K562 (cell line): ENCODE measurements around the gene ZBTB20. TPM values are rescaled to one million over a fixed set of nuclear protein-coding genes. Genes with fewer than 3 reads are reported as not detected.

Experiments
- ATAC-seq: fragments of 200-7000 bp; cut with Tn5 transposase; 3 replicates; pipeline ENCODE4 v1.9.1; 2020; ENCODE audit warnings: moderate library complexity
- BruUV-seq: library from RNA; stranded (reverse); fragments of 400-500 nt; replicated peaks from 2 replicates; lab custom pipeline; 2021; lab: Mats Ljungman, UMichigan
- CTCF ChIA-PET: fragments of 300-600 bp; formaldehyde crosslinking; extraction: SDS; loops from one replicate; lab custom pipeline; 2021; ENCODE audit warnings: low intra/inter-chr PET ratio; lab: Yijun Ruan, JAX
- POLR2A ChIA-PET: fragments of 300-600, 350-650 bp; sonication (Branson Sonifier 250); formaldehyde crosslinking; extraction: SDS; loops from one replicate; lab custom pipeline; 2021; ENCODE audit warnings: antibody characterized with exemption, inconsistent platforms; lab: Yijun Ruan, JAX
- DNase-seq, 4 experiments: peaks; one replicate each; pipeline versions ENCODE4 v3.0.0 to v3.0.0-alpha.2; 2011 to 2018; ENCODE audit warnings: low spot score in 3 of 4, mixed read lengths in 3 of 4; ENCODE audit errors: extremely low read depth in 1 of 4
- FAIRE-seq: peaks from 2 replicates; lab custom pipeline; 2011; peaks lifted over from hg19 to GRCh38; lab: Jason Lieb, UNC
- H2AFZ ChIP-seq: 2 replicates; pipeline ENCODE4 v1.6.0; 2011; ENCODE audit warnings: low read depth, low read length, control low read depth, inconsistent platforms
- H3K27ac ChIP-seq: fragments of 200-600 bp; 3 replicates; pipeline ENCODE4 v1.8.0; 2011; ENCODE audit warnings: low read depth, mild to moderate bottlenecking, control low read depth, inconsistent platforms, low read length, moderate library complexity, mixed read lengths; ENCODE audit errors: extremely low read depth
- H3K27me3 ChIP-seq, 2 experiments: fragments of 300-600 bp in 1 of 2; 2 replicates in 1 of 2; 3 replicates in 1 of 2; pipeline versions ENCODE4 v1.6.0 to v1.8.0; 2011; ENCODE audit warnings: inconsistent platforms in 2 of 2, low read length in 2 of 2, mild to moderate bottlenecking in 1 of 2, mixed read lengths in 1 of 2, moderate library complexity in 1 of 2; ENCODE audit not compliant: control insufficient read depth in 2 of 2, insufficient read depth in 2 of 2
- H3K36me3 ChIP-seq: fragments of 300-600 bp; 3 replicates; pipeline ENCODE4 v1.8.0; 2011; ENCODE audit warnings: mild to moderate bottlenecking, low read length, inconsistent platforms; ENCODE audit not compliant: control insufficient read depth, insufficient read depth
- H3K4me1 ChIP-seq, 2 experiments: fragments of 200-600 bp in 1 of 2; replicated peaks in 1 of 2; 2 replicates in 1 of 2; 3 replicates in 1 of 2; pipeline versions ENCODE4 v1.5.1 to v1.8.0; 2011; ENCODE audit warnings: inconsistent platforms in 2 of 2, low read length in 2 of 2, mild to moderate bottlenecking in 1 of 2, mixed read lengths in 1 of 2, moderate library complexity in 1 of 2; ENCODE audit not compliant: control insufficient read depth in 2 of 2, insufficient read depth in 2 of 2
- H3K4me2 ChIP-seq: 2 replicates; pipeline ENCODE4 v1.6.1; 2011; ENCODE audit warnings: low read length, control low read depth, inconsistent platforms, mixed read lengths; ENCODE audit not compliant: insufficient read depth
- H3K4me3 ChIP-seq: fragments of 200-600 bp; sonication (generic), shearing (Covaris generic); 2 replicates; pipeline ENCODE4 v1.5.1; 2016; ENCODE audit warnings: control low read depth, inconsistent platforms
- H3K79me2 ChIP-seq: fragments of 200-600 bp; 3 replicates; pipeline ENCODE4 v1.8.0; 2011; ENCODE audit warnings: low read length, inconsistent platforms; ENCODE audit not compliant: control insufficient read depth, insufficient read depth
- H3K9ac ChIP-seq, 2 experiments: 2 replicates each; pipeline versions ENCODE4 v1.6.0 to v1.6.1; 2011; ENCODE audit warnings: low read depth in 2 of 2, low read length in 2 of 2, control low read depth in 1 of 2, inconsistent platforms in 1 of 2, mild to moderate bottlenecking in 1 of 2, mixed read lengths in 1 of 2; ENCODE audit not compliant: insufficient read depth in 1 of 2
- H3K9me1 ChIP-seq: one replicate; pipeline ENCODE4 v1.6.0; 2011; ENCODE audit warnings: inconsistent platforms, mild to moderate bottlenecking, low read length, moderate library complexity; ENCODE audit not compliant: control insufficient read depth, insufficient read depth
- H3K9me3 ChIP-seq: replicated peaks from 2 replicates; pipeline ENCODE4 v1.5.1; 2011; ENCODE audit warnings: low read depth, low read length, inconsistent platforms; ENCODE audit not compliant: control insufficient read depth, insufficient read depth
- H4K20me1 ChIP-seq: replicated peaks from 2 replicates; pipeline ENCODE4 v1.6.1; 2011; ENCODE audit warnings: low read length, inconsistent platforms, mixed read lengths; ENCODE audit not compliant: control insufficient read depth, insufficient read depth
- CBX1 ChIP-seq: sonication (generic); IDR thresholded peaks from 2 replicates; pipeline ENCODE4 v1.6.1; 2016; ENCODE audit warnings: antibody characterized with exemption, low read depth, mild to moderate bottlenecking
- CREB1 ChIP-seq, 2 experiments: sonication (generic) in 1 of 2; formaldehyde crosslinking in 1 of 2; IDR thresholded peaks; 2 replicates each; pipeline versions ENCODE4 v1.6.1 to v1.8.0; 2012 to 2022; ENCODE audit warnings: inconsistent platforms in 1 of 2, mild to moderate bottlenecking in 1 of 2, missing genetic modification reagents in 1 of 2, moderate library complexity in 1 of 2
- FOXJ2 ChIP-seq: fragments of 200-800 bp; sonication (Bioruptor generic); IDR thresholded peaks from 2 replicates; pipeline ENCODE4 v1.6.1; 2016; ENCODE audit warnings: missing genetic modification characterization, missing compliant biosample characterization
- HDAC1 ChIP-seq, 2 experiments: fragments of 450-650 bp; IDR thresholded peaks; 2 replicates each; pipeline ENCODE4 v1.6.1; 2016 to 2017; ENCODE audit warnings: inconsistent platforms in 1 of 2, mild to moderate bottlenecking in 1 of 2, moderate library complexity in 1 of 2
- PHF20 ChIP-seq: fragments of 450-650 bp; IDR thresholded peaks from 2 replicates; pipeline ENCODE4 v1.6.1; 2018; ENCODE audit not compliant: partially characterized antibody
- RFX7 ChIP-seq: fragments of 250-450 bp; sonication (Bioruptor Pico); IDR thresholded peaks from 2 replicates; pipeline ENCODE4 v1.5.1; 2021; ENCODE audit warnings: mild to moderate bottlenecking
- SMARCA4 ChIP-seq: fragments of 450-650 bp; IDR thresholded peaks from 2 replicates; pipeline ENCODE4 v1.6.1; 2016
- SREBF2 ChIP-seq: sonication (generic); formaldehyde crosslinking; IDR thresholded peaks from 2 replicates; pipeline ENCODE4 v1.4.0; 2020; ENCODE audit warnings: mild to moderate bottlenecking, missing genetic modification reagents
- TGIF2 ChIP-seq: sonication (generic); formaldehyde crosslinking; IDR thresholded peaks from 2 replicates; pipeline ENCODE4 v1.8.1; 2022; ENCODE audit warnings: mild to moderate bottlenecking, missing genetic modification reagents, moderate library complexity
- TRIM24 ChIP-seq, 2 experiments: fragments of 450-650 bp; IDR thresholded peaks; 2 replicates each; pipeline ENCODE4 v1.6.1; 2016
- ZKSCAN1 ChIP-seq: fragments of 150-350 bp; IDR thresholded peaks from 2 replicates; pipeline ENCODE4 v1.6.1; 2016; ENCODE audit warnings: low read depth, low read length
- ZNF174 ChIP-seq: fragments of 250-450 bp; sonication (Bioruptor Pico); IDR thresholded peaks from 2 replicates; pipeline ENCODE4 v1.4.0; 2020; ENCODE audit warnings: mild to moderate bottlenecking
- ZNF551 ChIP-seq: fragments of 250-450 bp; sonication (Bioruptor Pico); IDR thresholded peaks from 2 replicates; pipeline ENCODE4 v1.5.0; 2021; ENCODE audit warnings: mild to moderate bottlenecking, moderate library complexity
- ZNF695 ChIP-seq: fragments of 450-650 bp; formaldehyde crosslinking; IDR thresholded peaks from 2 replicates; pipeline ENCODE4 v1.4.0; 2020; ENCODE audit warnings: mild to moderate bottlenecking, moderate library complexity
- WGBS: fragments of 100-300 bp; shearing (Covaris generic); methylation state at CpG from one replicate; pipeline ENCODE4 v1.1.6; 2016; ENCODE audit warnings: low coverage, mixed read lengths; ENCODE audit not compliant: insufficient coverage; ENCODE audit errors: missing lambda C conversion rate; 5-methylcytosine and 5-hydroxymethylcytosine counted together
- in situ Hi-C: fragments of 300-500 bp; cut with MboI; formaldehyde crosslinking; loops from 4 replicates; pipeline ENCODE4 v1.15.0; 2018; ENCODE audit warnings: inconsistent platforms, mixed read lengths
- intact Hi-C: fragments of 100-400 bp; cut with micrococcal nuclease; formaldehyde crosslinking; loops from 2 replicates; pipeline ENCODE4 v1.14.2; 2022
- polyA plus RNA-seq, 8 experiments: library from polyadenylated mRNA; depleted of rRNA in 4 of 8; stranded (reverse) in 5 of 8; unstranded in 3 of 8; fragments of >200 nt; fragmentation: Nextera tagmentation in 2 of 8; fragmentation: Illumina TruSeq in 1 of 8; extraction: Ambion mirVana in 2 of 8; extraction: Trizol in 1 of 8; gene quantifications; 2 replicates each; pipeline versions ENCODE4 v1.2.1 to v1.2.3, GENCODE V29; 2011 to 2014; ENCODE audit warnings: inconsistent platforms in 1 of 8, missing spikeins in 1 of 8
- total RNA-seq, 7 experiments: library from RNA; depleted of rRNA in 6 of 7; stranded (reverse); fragments of >200 nt in 6 of 7; fragmentation: Illumina TruSeq in 2 of 7; extraction: Trizol in 2 of 7; gene quantifications; 2 replicates each; pipeline versions ENCODE4 v1.2.1 to v1.2.3, GENCODE V29; 2011 to 2021; ENCODE audit warnings: low replicate concordance in 1 of 7
- TF ChIP-seq, protein P1 (sequence below): fragments of 250-450 bp; sonication (Bioruptor Pico); IDR thresholded peaks from 2 replicates; pipeline ENCODE4 v1.8.0; 2021; ENCODE audit warnings: moderate library complexity, mild to moderate bottlenecking, inconsistent platforms
- TF ChIP-seq, protein P2 (sequence below): fragments of 250-450 bp; sonication (Bioruptor Pico); IDR thresholded peaks from 2 replicates; pipeline ENCODE4 v1.8.0; 2021; ENCODE audit warnings: borderline replicate concordance, mild to moderate bottlenecking, moderate library complexity; ENCODE audit not compliant: poor library complexity, severe bottlenecking
- TF ChIP-seq, protein P3 (sequence below): fragments of 150-350 bp; conservative IDR thresholded peaks from 2 replicates; pipeline ENCODE4 v1.6.1; 2014; ENCODE audit warnings: low read length
- TF ChIP-seq, protein P4 (sequence below): fragments of 250-450 bp; sonication (Bioruptor Pico); IDR thresholded peaks from 2 replicates; pipeline ENCODE4 v1.5.0; 2020; ENCODE audit warnings: mild to moderate bottlenecking, borderline replicate concordance
- TF ChIP-seq, protein P5 (sequence below): sonication (generic); formaldehyde crosslinking; IDR thresholded peaks from 2 replicates; pipeline ENCODE4 v1.8.1; 2023; ENCODE audit warnings: mild to moderate bottlenecking, missing genetic modification reagents, moderate library complexity

The ZBTB20 gene
- total and polyA plus RNA-seq, 9 of the 15 experiments (the other 6 are each of a cell fraction or from before 2014, with no cell fraction given) = 0.17 to 1.7 (median 0.45) TPM

DNA sequence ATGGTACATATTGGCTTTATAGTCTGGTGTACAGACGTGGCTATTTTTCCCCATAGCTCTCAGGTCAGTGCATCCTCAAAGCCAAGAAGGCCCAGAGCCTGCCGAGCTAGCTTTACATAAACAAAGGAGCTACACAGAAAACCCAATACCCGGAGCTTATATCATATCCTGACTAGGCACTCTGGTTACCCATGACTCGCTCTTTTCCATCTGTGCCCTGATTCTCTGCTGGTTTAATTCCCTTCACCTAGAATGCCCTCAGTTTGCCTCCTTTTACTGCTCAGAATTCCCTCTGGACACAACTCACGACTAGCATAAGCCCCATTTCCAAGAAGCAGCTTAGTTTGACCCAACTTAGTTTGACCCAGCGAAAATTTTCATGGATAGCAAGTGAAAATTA lies 742.5 kb downstream of the ZBTB20 start:
- ChIA-PET CTCF (no interaction called here), POLR2A (no interaction called here)
- Histone ChIP-seq H3K4me3 (no peak overlapping the region), H3K4me2 (no peak overlapping the region), H3K4me1 (no peaks in the 10 kb centered on the region), H4K20me1 (no peaks in the 10 kb centered on the region), H3K9me3 (no peaks in the 10 kb centered on the region), H3K9ac (no peak overlapping the region), H3K36me3 (no peaks in the 10 kb centered on the region), H3K79me2 (no peaks in the 10 kb centered on the region), H2AFZ (no peak overlapping the region), H3K9me1 (no peaks in the 10 kb centered on the region), H3K27ac (no peak overlapping the region), H3K27me3 (no peaks in the 10 kb centered on the region)
- TF ChIP-seq CREB1 (IDR thresholded peaks at IDR 0.05) (no peak), CREB1 (CRISPR knock-in tag; IDR thresholded peaks at IDR 0.05) (no peak), SMARCA4 (no peak), PHF20 (no peak), ZNF695 (CRISPR knock-in tag) (no peak), CBX1 (no peak), HDAC1 (IDR thresholded peaks at IDR 0.05) (no peak), TGIF2 (CRISPR knock-in tag) (no peak), FOXJ2 (tag) (no peak), TRIM24 (IDR thresholded peaks at IDR 0.05) (no peak), ZNF174 (CRISPR knock-in tag) (no peak), RFX7 (CRISPR knock-in tag) (no peak), ZNF551 (CRISPR knock-in tag) (no peak), SREBF2 (no peak), ZKSCAN1 (no peak)
- TF ChIP-seq, protein P1, sequence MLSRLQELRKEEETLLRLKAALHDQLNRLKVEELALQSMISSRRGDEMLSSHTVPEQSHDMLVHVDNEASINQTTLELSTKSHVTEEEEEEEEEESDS (CRISPR knock-in tag) = no peak
- TF ChIP-seq, protein P2, sequence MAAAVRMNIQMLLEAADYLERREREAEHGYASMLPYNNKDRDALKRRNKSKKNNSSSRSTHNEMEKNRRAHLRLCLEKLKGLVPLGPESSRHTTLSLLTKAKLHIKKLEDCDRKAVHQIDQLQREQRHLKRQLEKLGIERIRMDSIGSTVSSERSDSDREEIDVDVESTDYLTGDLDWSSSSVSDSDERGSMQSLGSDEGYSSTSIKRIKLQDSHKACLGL (CRISPR knock-in tag) = no peak
- TF ChIP-seq, protein P3, sequence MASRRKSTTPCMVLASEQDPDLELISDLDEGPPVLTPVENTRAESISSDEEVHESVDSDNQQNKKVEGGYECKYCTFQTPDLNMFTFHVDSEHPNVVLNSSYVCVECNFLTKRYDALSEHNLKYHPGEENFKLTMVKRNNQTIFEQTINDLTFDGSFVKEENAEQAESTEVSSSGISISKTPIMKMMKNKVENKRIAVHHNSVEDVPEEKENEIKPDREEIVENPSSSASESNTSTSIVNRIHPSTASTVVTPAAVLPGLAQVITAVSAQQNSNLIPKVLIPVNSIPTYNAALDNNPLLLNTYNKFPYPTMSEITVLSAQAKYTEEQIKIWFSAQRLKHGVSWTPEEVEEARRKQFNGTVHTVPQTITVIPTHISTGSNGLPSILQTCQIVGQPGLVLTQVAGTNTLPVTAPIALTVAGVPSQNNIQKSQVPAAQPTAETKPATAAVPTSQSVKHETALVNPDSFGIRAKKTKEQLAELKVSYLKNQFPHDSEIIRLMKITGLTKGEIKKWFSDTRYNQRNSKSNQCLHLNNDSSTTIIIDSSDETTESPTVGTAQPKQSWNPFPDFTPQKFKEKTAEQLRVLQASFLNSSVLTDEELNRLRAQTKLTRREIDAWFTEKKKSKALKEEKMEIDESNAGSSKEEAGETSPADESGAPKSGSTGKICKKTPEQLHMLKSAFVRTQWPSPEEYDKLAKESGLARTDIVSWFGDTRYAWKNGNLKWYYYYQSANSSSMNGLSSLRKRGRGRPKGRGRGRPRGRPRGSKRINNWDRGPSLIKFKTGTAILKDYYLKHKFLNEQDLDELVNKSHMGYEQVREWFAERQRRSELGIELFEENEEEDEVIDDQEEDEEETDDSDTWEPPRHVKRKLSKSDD = no peak
- TF ChIP-seq, protein P4, sequence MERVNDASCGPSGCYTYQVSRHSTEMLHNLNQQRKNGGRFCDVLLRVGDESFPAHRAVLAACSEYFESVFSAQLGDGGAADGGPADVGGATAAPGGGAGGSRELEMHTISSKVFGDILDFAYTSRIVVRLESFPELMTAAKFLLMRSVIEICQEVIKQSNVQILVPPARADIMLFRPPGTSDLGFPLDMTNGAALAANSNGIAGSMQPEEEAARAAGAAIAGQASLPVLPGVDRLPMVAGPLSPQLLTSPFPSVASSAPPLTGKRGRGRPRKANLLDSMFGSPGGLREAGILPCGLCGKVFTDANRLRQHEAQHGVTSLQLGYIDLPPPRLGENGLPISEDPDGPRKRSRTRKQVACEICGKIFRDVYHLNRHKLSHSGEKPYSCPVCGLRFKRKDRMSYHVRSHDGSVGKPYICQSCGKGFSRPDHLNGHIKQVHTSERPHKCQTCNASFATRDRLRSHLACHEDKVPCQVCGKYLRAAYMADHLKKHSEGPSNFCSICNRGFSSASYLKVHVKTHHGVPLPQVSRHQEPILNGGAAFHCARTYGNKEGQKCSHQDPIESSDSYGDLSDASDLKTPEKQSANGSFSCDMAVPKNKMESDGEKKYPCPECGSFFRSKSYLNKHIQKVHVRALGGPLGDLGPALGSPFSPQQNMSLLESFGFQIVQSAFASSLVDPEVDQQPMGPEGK (CRISPR knock-in tag) = no peak
- TF ChIP-seq, protein P5, sequence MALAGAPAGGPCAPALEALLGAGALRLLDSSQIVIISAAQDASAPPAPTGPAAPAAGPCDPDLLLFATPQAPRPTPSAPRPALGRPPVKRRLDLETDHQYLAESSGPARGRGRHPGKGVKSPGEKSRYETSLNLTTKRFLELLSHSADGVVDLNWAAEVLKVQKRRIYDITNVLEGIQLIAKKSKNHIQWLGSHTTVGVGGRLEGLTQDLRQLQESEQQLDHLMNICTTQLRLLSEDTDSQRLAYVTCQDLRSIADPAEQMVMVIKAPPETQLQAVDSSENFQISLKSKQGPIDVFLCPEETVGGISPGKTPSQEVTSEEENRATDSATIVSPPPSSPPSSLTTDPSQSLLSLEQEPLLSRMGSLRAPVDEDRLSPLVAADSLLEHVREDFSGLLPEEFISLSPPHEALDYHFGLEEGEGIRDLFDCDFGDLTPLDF (CRISPR knock-in tag) = no peak
- intact Hi-C loops = no loop called here
- DNase-seq = no peak
- BruUV-seq = no TSS peak
- WGBS = 0% methylated on average over 6 of the region's 6 CpGs
- ATAC-seq = no peak
- no peak for FAIRE-seq
- in situ Hi-C loops = no loop called here
